CD8-positive, alpha-beta memory T cell (primary cell): ENCODE data around the gene SPRR4. TPM values are rescaled to one million over a fixed set of nuclear protein-coding genes. Genes with fewer than 3 reads are reported as not detected.
"Not testable (repeated sequence)": the region's sequence is repeated elsewhere in the genome, so short reads cannot be mapped to it uniquely, and the experiment has no call there.

Experiments
- CTCF ChIA-PET: fragments of 350-600 bp; sonication (Branson Sonifier 250); formaldehyde crosslinking; loops from one replicate; lab custom pipeline; 2021; ENCODE audit warnings: antibody characterized with exemption; lab: Charles Lee
- POLR2A ChIA-PET: fragments of 350-600 bp; sonication (Branson Sonifier 250); formaldehyde crosslinking; loops from one replicate; lab custom pipeline; 2021; ENCODE audit warnings: antibody characterized with exemption; lab: Charles Lee
- DNase-seq, 5 donors: peaks; one replicate each; pipeline versions ENCODE4 v3.0.0 to v3.0.0-alpha.2; 2020 to 2022; ENCODE audit warnings: mixed read lengths in 1 of 5
- H3K27ac ChIP-seq: one replicate; pipeline ENCODE4 v1.7.0; 2013; ENCODE audit warnings: low read depth, mild to moderate bottlenecking, low read length, moderate library complexity
- H3K27me3 ChIP-seq: 2 replicates; pipeline ENCODE4 v1.7.0; 2013; ENCODE audit warnings: low read length, mild to moderate bottlenecking; ENCODE audit not compliant: insufficient read depth, poor library complexity, severe bottlenecking
- H3K36me3 ChIP-seq: 2 replicates; pipeline ENCODE4 v1.7.0; 2013; ENCODE audit warnings: mild to moderate bottlenecking, low read length, moderate library complexity; ENCODE audit not compliant: insufficient read depth
- H3K4me1 ChIP-seq: 2 replicates; pipeline ENCODE4 v1.7.0; 2013; ENCODE audit warnings: mild to moderate bottlenecking, low read length, moderate library complexity; ENCODE audit not compliant: insufficient read depth
- H3K4me3 ChIP-seq: 2 replicates; pipeline ENCODE4 v1.7.0; 2013; ENCODE audit warnings: mild to moderate bottlenecking, low read length
- H3K9me3 ChIP-seq: 2 replicates; pipeline ENCODE4 v1.7.0; 2013; ENCODE audit warnings: mild to moderate bottlenecking, low read length
- H3K27ac Mint-ChIP-seq, 8 donors: one replicate each; pipeline ENCODE4 v1.8.0; 2020 to 2021; ENCODE audit warnings: mixed read lengths in 8 of 8, mild to moderate bottlenecking in 6 of 8, inconsistent platforms in 3 of 8, moderate library complexity in 3 of 8
- H3K27me3 Mint-ChIP-seq, 2 donors: one replicate each; pipeline ENCODE4 v1.8.0; 2020 to 2021; ENCODE audit warnings: mixed read lengths in 2 of 2, mild to moderate bottlenecking in 1 of 2, moderate library complexity in 1 of 2
- H3K36me3 Mint-ChIP-seq, 3 donors: one replicate each; pipeline ENCODE4 v1.8.0; 2020 to 2021; ENCODE audit warnings: mixed read lengths in 3 of 3, inconsistent platforms in 1 of 3, mild to moderate bottlenecking in 1 of 3
- H3K4me1 Mint-ChIP-seq, 3 donors: one replicate each; pipeline ENCODE4 v1.8.0; 2020 to 2021; ENCODE audit warnings: mixed read lengths in 3 of 3, inconsistent platforms in 1 of 3, mild to moderate bottlenecking in 1 of 3
- H3K4me3 Mint-ChIP-seq, 7 donors: one replicate each; pipeline ENCODE4 v1.8.0; 2020 to 2021; ENCODE audit warnings: mixed read lengths in 7 of 7, mild to moderate bottlenecking in 6 of 7, moderate library complexity in 4 of 7, inconsistent platforms in 2 of 7
- H3K9me3 Mint-ChIP-seq, 5 donors: one replicate each; pipeline ENCODE4 v1.8.0; 2020 to 2022; ENCODE audit warnings: mixed read lengths in 5 of 5, mild to moderate bottlenecking in 3 of 5, moderate library complexity in 2 of 5, inconsistent platforms in 1 of 5
- polyA plus RNA-seq: library from polyadenylated mRNA; unstranded; fragments of 300-500 nt; fragmentation: Illumina TruSeq; gene quantifications from one replicate; pipeline ENCODE4 v1.2.3, GENCODE V29; 2021
- total RNA-seq, 2 experiments: library from RNA; stranded (reverse); gene quantifications; one replicate each; pipeline ENCODE4 v1.2.3, GENCODE V29; 2021

SPRR4 gene
- total and polyA plus RNA-seq, 3 experiments from 2014 or later = not detected

- no peaks in the 10 kb centered on the region for H3K4me1 ChIP-seq
- Mint-ChIP-seq H3K27me3 (peaks cover 10 to 34% of the 10 kb centered on the region in 2 donors), H3K4me1 (no peaks in the 10 kb centered on the region), H3K36me3 (no peaks in the 10 kb centered on the region), H3K27ac (no peak overlapping the region), H3K9me3 (peaks cover 0 to 9% (median 4%) of the 10 kb centered on the region in 5 donors), H3K4me3 (no peak overlapping the region)
- DNase-seq = no peak
- no peaks in the 10 kb centered on the region for H3K27me3 ChIP-seq
- no peak overlapping the region for H3K27ac ChIP-seq
- H3K9me3 ChIP-seq = no peaks in the 10 kb centered on the region
- H3K36me3 ChIP-seq = no peaks in the 10 kb centered on the region
- H3K4me3 ChIP-seq = no peak overlapping the region
- ChIA-PET POLR2A (no interaction called here), CTCF (no interaction called here)
These were observed 29.8 kb downstream of the SPRR4 start for GRCh38 chr1:153000294-153000693.

- H3K4me3 ChIP-seq = no peak within 1 kb of the TSS
- H3K27ac ChIP-seq = no peak within 1 kb of the TSS
- no peaks in the 10 kb centered on the region for H3K27me3 ChIP-seq
- H3K9me3 Mint-ChIP-seq = peaks cover 0 to 9% (median 2%) of the 10 kb centered on the region in 5 donors
- POLR2A ChIA-PET = no interaction called here
- CTCF ChIA-PET = no interaction called here
- H3K36me3 Mint-ChIP-seq = no peaks in the 10 kb centered on the region
- no peak within 1 kb of the TSS for H3K4me3 Mint-ChIP-seq
- H3K27me3 Mint-ChIP-seq = peaks cover 4 to 30% of the 10 kb centered on the region in 2 donors
- H3K4me1 Mint-ChIP-seq = no peaks in the 10 kb centered on the region
- H3K27ac Mint-ChIP-seq = peak within 1 kb of the TSS in 1 of 8 donors; percentile 28
- H3K36me3 ChIP-seq = no peaks in the 10 kb centered on the region
- no peak for DNase-seq
- H3K4me1 ChIP-seq = no peaks in the 10 kb centered on the region
- no peaks in the 10 kb centered on the region for H3K9me3 ChIP-seq
These were observed 30.9 kb downstream of the SPRR4 start, which contains the start of gene SPRR3 for GRCh38 chr1:153001382-153001781. Gene SPRR3, plus strand, starts transcription at chr1:153001749. Its CDS starts 1,272 bp downstream, at chr1:153003021.

- H3K4me1 ChIP-seq, POLR2A ChIA-PET, H3K4me3 ChIP-seq, H3K36me3 Mint-ChIP-seq, H3K27me3 Mint-ChIP-seq, H3K27me3 ChIP-seq, CTCF ChIA-PET, DNase-seq, H3K4me3 Mint-ChIP-seq, H3K27ac ChIP-seq, H3K9me3 ChIP-seq, H3K9me3 Mint-ChIP-seq, H3K4me1 Mint-ChIP-seq, H3K36me3 ChIP-seq, H3K27ac Mint-ChIP-seq: not testable (repeated sequence)
These were observed 40.8 kb downstream of the SPRR4 start for GRCh38 chr1:153011235-153011758.

- H3K27ac ChIP-seq, H3K9me3 ChIP-seq, H3K4me3 Mint-ChIP-seq, H3K27me3 ChIP-seq, H3K36me3 Mint-ChIP-seq, POLR2A ChIA-PET, CTCF ChIA-PET, H3K4me3 ChIP-seq, H3K4me1 ChIP-seq, DNase-seq, H3K9me3 Mint-ChIP-seq, H3K27ac Mint-ChIP-seq, H3K4me1 Mint-ChIP-seq, H3K36me3 ChIP-seq: not testable (repeated sequence)
- peaks cover 10 to 34% of the 10 kb centered on the region in 2 donors for H3K27me3 Mint-ChIP-seq
These were observed 51.4 kb downstream of the SPRR4 start for GRCh38 chr1:153021829-153022228.

Other genes with a start within 250 kb of the SPRR4 start
- gene KPRP, start 212.6 kb upstream of the SPRR4 start, total RNA-seq = not detected
- not detected for gene KPRP, start 212.6 kb upstream of the SPRR4 start, polyA plus RNA-seq
- not detected for gene LCE1F, start 195.5 kb upstream of the SPRR4 start, total RNA-seq
- not detected for gene LCE1F, start 195.5 kb upstream of the SPRR4 start, polyA plus RNA-seq
- gene LCE1E, start 184.4 kb upstream of the SPRR4 start, total RNA-seq = not detected
- gene LCE1E, start 184.4 kb upstream of the SPRR4 start, polyA plus RNA-seq = not detected
- gene LCE1D, start 173.9 kb upstream of the SPRR4 start, total RNA-seq = not detected
- not detected for gene LCE1D, start 173.9 kb upstream of the SPRR4 start, polyA plus RNA-seq
- gene LCE1C, start 164.0 kb upstream of the SPRR4 start, total RNA-seq = not detected
- not detected for gene LCE1C, start 164.0 kb upstream of the SPRR4 start, polyA plus RNA-seq
- not detected for gene LCE1B, start 158.7 kb upstream of the SPRR4 start, total RNA-seq
- not detected for gene LCE1B, start 158.7 kb upstream of the SPRR4 start, polyA plus RNA-seq
- gene LCE1A, start 143.2 kb upstream of the SPRR4 start, total RNA-seq = not detected
- not detected for gene LCE1A, start 143.2 kb upstream of the SPRR4 start, polyA plus RNA-seq
- gene LCE6A, start 127.8 kb upstream of the SPRR4 start, total RNA-seq = not detected
- gene LCE6A, start 127.8 kb upstream of the SPRR4 start, polyA plus RNA-seq = not detected
- not detected for gene LCE7A, start 110.7 kb upstream of the SPRR4 start, total RNA-seq
- gene LCE7A, start 110.7 kb upstream of the SPRR4 start, polyA plus RNA-seq = not detected
- gene SMCP, start 92.3 kb upstream of the SPRR4 start, total RNA-seq = not detected
- gene SMCP, start 92.3 kb upstream of the SPRR4 start, polyA plus RNA-seq = not detected
- not detected for gene IVL, start 62.1 kb upstream of the SPRR4 start, total RNA-seq
- not detected for gene IVL, start 62.1 kb upstream of the SPRR4 start, polyA plus RNA-seq
- not detected for gene SPRR5, start 23.4 kb upstream of the SPRR4 start, total RNA-seq
- not detected for gene SPRR5, start 23.4 kb upstream of the SPRR4 start, polyA plus RNA-seq
- not detected for gene SPRR1A, start 13.4 kb downstream of the SPRR4 start, total RNA-seq
- not detected for gene SPRR1A, start 13.4 kb downstream of the SPRR4 start, polyA plus RNA-seq
- gene SPRR3, start 31.1 kb downstream of the SPRR4 start, total RNA-seq = not detected
- gene SPRR3, start 31.1 kb downstream of the SPRR4 start, polyA plus RNA-seq = not detected
- gene SPRR1B, start 60.6 kb downstream of the SPRR4 start, total RNA-seq = not detected
- gene SPRR1B, start 60.6 kb downstream of the SPRR4 start, polyA plus RNA-seq = not detected
- gene SPRR2D, start 70.5 kb downstream of the SPRR4 start, total RNA-seq = not detected
- not detected for gene SPRR2D, start 70.5 kb downstream of the SPRR4 start, polyA plus RNA-seq
- not detected for gene SPRR2A, start 86.9 kb downstream of the SPRR4 start, total RNA-seq
- not detected for gene SPRR2A, start 86.9 kb downstream of the SPRR4 start, polyA plus RNA-seq
- not detected for gene SPRR2B, start 101.0 kb downstream of the SPRR4 start, total RNA-seq
- gene SPRR2B, start 101.0 kb downstream of the SPRR4 start, polyA plus RNA-seq = not detected
- gene SPRR2E, start 123.9 kb downstream of the SPRR4 start, total RNA-seq = not detected
- gene SPRR2E, start 123.9 kb downstream of the SPRR4 start, polyA plus RNA-seq = not detected
- gene SPRR2F, start 142.9 kb downstream of the SPRR4 start, total RNA-seq = not detected
- not detected for gene SPRR2F, start 142.9 kb downstream of the SPRR4 start, polyA plus RNA-seq
- gene SPRR2G, start 180.2 kb downstream of the SPRR4 start, total RNA-seq = not detected
- not detected for gene SPRR2G, start 180.2 kb downstream of the SPRR4 start, polyA plus RNA-seq
- not detected for gene LELP1, start 232.8 kb downstream of the SPRR4 start, total RNA-seq
- gene LELP1, start 232.8 kb downstream of the SPRR4 start, polyA plus RNA-seq = not detected
- not detected for gene PRR9, start 246.9 kb downstream of the SPRR4 start, total RNA-seq
- not detected for gene PRR9, start 246.9 kb downstream of the SPRR4 start, polyA plus RNA-seq